ENCODE data around the gene KCTD5. TPM values are rescaled to one million over a fixed set of nuclear protein-coding genes. Genes with fewer than 3 reads are reported as not detected.

The KCTD5 gene
- total and polyA plus RNA-seq, 9 of the 15 experiments (the other 6 are each of a cell fraction or from before 2014, with no cell fraction given) = 0.73 to 58.3 (median 32.3) TPM

- TF ChIP-seq, protein P1, sequence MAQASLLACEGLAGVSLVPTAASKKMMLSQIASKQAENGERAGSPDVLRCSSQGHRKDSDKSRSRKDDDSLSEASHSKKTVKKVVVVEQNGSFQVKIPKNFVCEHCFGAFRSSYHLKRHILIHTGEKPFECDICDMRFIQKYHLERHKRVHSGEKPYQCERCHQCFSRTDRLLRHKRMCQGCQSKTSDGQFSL (CRISPR knock-in tag; IDR thresholded peaks at IDR 0.05) = peak; percentile 99
- TF ChIP-seq, protein P1 (tag; IDR thresholded peaks at IDR 0.05) = peak in 1 of 2 experiments; percentile 98; a peak in 2 of 4 replicates
- TF ChIP-seq MLLT1 (IDR thresholded peaks at IDR 0.05) (peak in 1 of 2 experiments; percentile 72; a peak in 1 of 4 replicates), PRPF4 (IDR thresholded peaks at IDR 0.05; ENCODE audit: insufficient read depth, low read depth, low read length, poor library complexity, severe bottlenecking) (peak; percentile 97), SMAD4 (CRISPR knock-in tag; conservative IDR thresholded peaks at IDR 0.05) (peak; percentile 65; the same call in 1 of the 2 replicates), EP400 (IDR thresholded peaks at IDR 0.05) (peak; percentile 87)
- TF ChIP-seq, protein P2, sequence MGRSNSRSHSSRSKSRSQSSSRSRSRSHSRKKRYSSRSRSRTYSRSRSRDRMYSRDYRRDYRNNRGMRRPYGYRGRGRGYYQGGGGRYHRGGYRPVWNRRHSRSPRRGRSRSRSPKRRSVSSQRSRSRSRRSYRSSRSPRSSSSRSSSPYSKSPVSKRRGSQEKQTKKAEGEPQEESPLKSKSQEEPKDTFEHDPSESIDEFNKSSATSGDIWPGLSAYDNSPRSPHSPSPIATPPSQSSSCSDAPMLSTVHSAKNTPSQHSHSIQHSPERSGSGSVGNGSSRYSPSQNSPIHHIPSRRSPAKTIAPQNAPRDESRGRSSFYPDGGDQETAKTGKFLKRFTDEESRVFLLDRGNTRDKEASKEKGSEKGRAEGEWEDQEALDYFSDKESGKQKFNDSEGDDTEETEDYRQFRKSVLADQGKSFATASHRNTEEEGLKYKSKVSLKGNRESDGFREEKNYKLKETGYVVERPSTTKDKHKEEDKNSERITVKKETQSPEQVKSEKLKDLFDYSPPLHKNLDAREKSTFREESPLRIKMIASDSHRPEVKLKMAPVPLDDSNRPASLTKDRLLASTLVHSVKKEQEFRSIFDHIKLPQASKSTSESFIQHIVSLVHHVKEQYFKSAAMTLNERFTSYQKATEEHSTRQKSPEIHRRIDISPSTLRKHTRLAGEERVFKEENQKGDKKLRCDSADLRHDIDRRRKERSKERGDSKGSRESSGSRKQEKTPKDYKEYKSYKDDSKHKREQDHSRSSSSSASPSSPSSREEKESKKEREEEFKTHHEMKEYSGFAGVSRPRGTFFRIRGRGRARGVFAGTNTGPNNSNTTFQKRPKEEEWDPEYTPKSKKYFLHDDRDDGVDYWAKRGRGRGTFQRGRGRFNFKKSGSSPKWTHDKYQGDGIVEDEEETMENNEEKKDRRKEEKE (IDR thresholded peaks at IDR 0.05; ENCODE audit: borderline replicate concordance in 1 of 2, control insufficient read depth in 1 of 2, low read depth in 2 of 2, low read length in 1 of 2) = 0 out of 4 replicates have a peak, but pooled peaks of 1 of the 2 experiments have one; percentile 69
Measured at GRCh38 chr16:2752850-2753732, 70.8 kb downstream of the KCTD5 start (continued).
